Activated T-cell treated with anti-CD3 and anti-CD28 coated beads, Interleukin-2, amount 50 U/mL, for 72 hours (primary cell): ENCODE results near the gene KCNMA1. TPM values are rescaled to one million over a fixed set of nuclear protein-coding genes. Genes with fewer than 3 reads are reported as not detected.

Experiments used
- ATAC-seq, 2 donors: fragments of 150-1000 bp; cut with Tn5 transposase; replicated peaks in 1 of 2; 2 replicates each; pipeline ENCODE4 v1.10.0; 2021; ENCODE audit warnings: moderate library complexity in 2 of 2, mild to moderate bottlenecking in 1 of 2
- DNase-seq, 2 donors: peaks; one replicate each; pipeline ENCODE4 v3.0.0; 2021 to 2022; ENCODE audit warnings: mixed read lengths in 1 of 2
- H3K27ac Mint-ChIP-seq: one replicate; pipeline ENCODE4 v1.8.0; 2022; ENCODE audit warnings: mild to moderate bottlenecking, moderate library complexity, mixed read lengths
- H3K27me3 Mint-ChIP-seq: one replicate; pipeline ENCODE4 v1.8.0; 2022; ENCODE audit warnings: low read depth, mixed read lengths
- H3K36me3 Mint-ChIP-seq, 2 donors: one replicate each; pipeline ENCODE4 v1.8.0; 2022; ENCODE audit warnings: mixed read lengths in 2 of 2, mild to moderate bottlenecking in 1 of 2; ENCODE audit not compliant: insufficient read depth in 2 of 2
- H3K4me1 Mint-ChIP-seq: one replicate; pipeline ENCODE4 v1.8.0; 2022; ENCODE audit warnings: low read depth, mixed read lengths
- H3K4me3 Mint-ChIP-seq, 2 donors: one replicate each; pipeline ENCODE4 v1.8.0; 2022; ENCODE audit warnings: mild to moderate bottlenecking in 2 of 2, mixed read lengths in 2 of 2, moderate library complexity in 2 of 2
- H3K9me3 Mint-ChIP-seq, 2 donors: one replicate each; pipeline ENCODE4 v1.8.0; 2022; ENCODE audit warnings: mixed read lengths in 2 of 2
- total RNA-seq, 2 donors: library from RNA; stranded (reverse); gene quantifications; one replicate each; pipeline ENCODE4 v1.2.3, GENCODE V29; 2022

KCNMA1 gene
- total RNA-seq, 2 donors from 2014 or later = 0.55 to 1.0 TPM

GRCh38 chr10:77649333-77650331 is 12.0 kb upstream of the KCNMA1 start:
- no peak for DNase-seq
- peaks cover 33% of the 10 kb centered on the region for H3K27me3 Mint-ChIP-seq
- no peak for ATAC-seq

GRCh38 chr10:77648472-77648871 is 10.9 kb upstream of the KCNMA1 start:
- Mint-ChIP-seq H3K4me3 (no peak overlapping the region), H3K36me3 (peaks cover 0 to 2% of the 10 kb centered on the region in 2 donors), H3K27ac (no peak overlapping the region), H3K27me3 (peaks cover 40% of the 10 kb centered on the region), H3K9me3 (peaks cover 3% of the 10 kb centered on the region in 2 donors), H3K4me1 (no peaks in the 10 kb centered on the region)
- no peak for ATAC-seq
- no peak for DNase-seq

More at GRCh38 chr10:77649333-77650331, 12.0 kb upstream of the KCNMA1 start:
- H3K36me3 Mint-ChIP-seq = peaks cover 0 to 2% of the 10 kb centered on the region in 2 donors
- H3K9me3 Mint-ChIP-seq = peaks cover 3% of the 10 kb centered on the region in 2 donors
- H3K27ac Mint-ChIP-seq = no peak overlapping the region
- H3K4me1 Mint-ChIP-seq = no peaks in the 10 kb centered on the region
- no peak overlapping the region for H3K4me3 Mint-ChIP-seq

GRCh38 chr10:77647543-77648293 is 10.1 kb upstream of the KCNMA1 start:
- Mint-ChIP-seq H3K36me3 (peaks cover 0 to 2% of the 10 kb centered on the region in 2 donors), H3K4me1 (no peaks in the 10 kb centered on the region), H3K27ac (no peak overlapping the region), H3K4me3 (no peak overlapping the region), H3K9me3 (no peaks in the 10 kb centered on the region), H3K27me3 (peaks cover 40% of the 10 kb centered on the region)
- ATAC-seq = peak in 1 of 2 donors; percentile 45
- no peak for DNase-seq

GRCh38 chr10:77644557-77645243 is 7.1 kb upstream of the KCNMA1 start:
- no peak for DNase-seq
- Mint-ChIP-seq H3K36me3 (no peaks in the 10 kb centered on the region), H3K27me3 (peaks cover 47% of the 10 kb centered on the region), H3K9me3 (no peaks in the 10 kb centered on the region), H3K27ac (no peak overlapping the region), H3K4me3 (no peak overlapping the region), H3K4me1 (no peaks in the 10 kb centered on the region)
- ATAC-seq = no peak

- Mint-ChIP-seq H3K27me3 (peaks cover 55% of the 10 kb centered on the region), H3K4me1 (no peaks in the 10 kb centered on the region), H3K36me3 (no peaks in the 10 kb centered on the region), H3K9me3 (no peaks in the 10 kb centered on the region), H3K4me3 (no peak overlapping the region), H3K27ac (no peak overlapping the region)
- ATAC-seq (peak in 1 of 2 donors; percentile 32), DNase-seq (peak; percentile 7 to 9)
These were observed 6.3 kb upstream of the KCNMA1 start for GRCh38 chr10:77643795-77644468.

GRCh38 chr10:77641788-77642397 is 4.3 kb upstream of the KCNMA1 start:
- H3K27me3 Mint-ChIP-seq = peaks cover 52% of the 10 kb centered on the region
- no peaks in the 10 kb centered on the region for H3K36me3 Mint-ChIP-seq
- H3K27ac Mint-ChIP-seq = no peak overlapping the region
- ATAC-seq (no peak), DNase-seq (peak; percentile 46 to 62)
- no peak overlapping the region for H3K4me3 Mint-ChIP-seq
- H3K4me1 Mint-ChIP-seq = no peaks in the 10 kb centered on the region
- no peaks in the 10 kb centered on the region for H3K9me3 Mint-ChIP-seq

GRCh38 chr10:77641344-77641743 is 3.7 kb upstream of the KCNMA1 start:
- DNase-seq = no peak
- Mint-ChIP-seq H3K4me3 (no peak overlapping the region), H3K9me3 (no peaks in the 10 kb centered on the region), H3K36me3 (no peaks in the 10 kb centered on the region), H3K27me3 (peaks cover 57% of the 10 kb centered on the region), H3K4me1 (no peaks in the 10 kb centered on the region), H3K27ac (no peak overlapping the region)
- ATAC-seq = no peak

- Mint-ChIP-seq H3K4me1 (no peaks in the 10 kb centered on the region), H3K27ac (no peak overlapping the region), H3K27me3 (peaks cover 69% of the 10 kb centered on the region), H3K9me3 (no peaks in the 10 kb centered on the region), H3K36me3 (no peaks in the 10 kb centered on the region), H3K4me3 (no peak overlapping the region)
- ATAC-seq (no peak), DNase-seq (no peak)
These were observed 2.6 kb upstream of the KCNMA1 start for GRCh38 chr10:77640167-77640566.

GRCh38 chr10:77639756-77640155 is 2.1 kb upstream of the KCNMA1 start:
- Mint-ChIP-seq H3K27me3 (peaks cover 69% of the 10 kb centered on the region), H3K4me3 (no peak overlapping the region), H3K36me3 (no peaks in the 10 kb centered on the region), H3K27ac (no peak overlapping the region), H3K4me1 (no peaks in the 10 kb centered on the region), H3K9me3 (no peaks in the 10 kb centered on the region)
- DNase-seq (no peak), ATAC-seq (no peak)

- Mint-ChIP-seq H3K4me3 (peak overlapping the region; percentile 47 to 64), H3K9me3 (no peaks in the 10 kb centered on the region), H3K27ac (no peak overlapping the region), H3K36me3 (no peaks in the 10 kb centered on the region), H3K27me3 (peaks cover 70% of the 10 kb centered on the region), H3K4me1 (no peaks in the 10 kb centered on the region)
- ATAC-seq (no peak), DNase-seq (peak; percentile 5 to 10)
These were observed 903 bp upstream of the KCNMA1 start for GRCh38 chr10:77638321-77639101.

GRCh38 chr10:77636967-77637531 is 559 bp downstream of the KCNMA1 start:
- DNase-seq (no peak), ATAC-seq (no peak)
- peak overlapping the region; percentile 45 to 82 for H3K4me3 Mint-ChIP-seq
- no peaks in the 10 kb centered on the region for H3K4me1 Mint-ChIP-seq
- H3K36me3 Mint-ChIP-seq = no peaks in the 10 kb centered on the region
- H3K27ac Mint-ChIP-seq = no peak overlapping the region
- H3K27me3 Mint-ChIP-seq = peaks cover 78% of the 10 kb centered on the region
- no peaks in the 10 kb centered on the region for H3K9me3 Mint-ChIP-seq
